ENCODE data around the gene COL13A1.

DNA sequence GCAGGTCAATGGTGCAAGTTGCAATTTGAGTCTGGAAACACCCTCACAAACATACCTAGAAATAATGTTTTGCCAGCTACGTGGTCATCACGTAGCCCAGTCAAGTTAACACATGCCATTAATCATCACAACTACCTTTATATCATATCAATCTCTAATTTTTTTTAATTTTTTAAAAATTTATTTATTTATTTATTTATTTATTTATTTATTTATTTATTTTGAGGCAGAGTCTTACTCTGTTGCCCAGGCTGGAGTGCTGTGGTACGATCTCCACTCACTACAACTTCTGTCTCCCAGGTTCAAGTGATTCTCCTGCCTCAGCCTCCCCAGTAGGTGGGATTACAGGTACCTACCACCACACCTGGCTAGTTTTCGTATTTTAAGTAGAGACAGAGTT, 198.6 kb downstream of the COL13A1 start:
- TF ChIP-seq, protein P1, sequence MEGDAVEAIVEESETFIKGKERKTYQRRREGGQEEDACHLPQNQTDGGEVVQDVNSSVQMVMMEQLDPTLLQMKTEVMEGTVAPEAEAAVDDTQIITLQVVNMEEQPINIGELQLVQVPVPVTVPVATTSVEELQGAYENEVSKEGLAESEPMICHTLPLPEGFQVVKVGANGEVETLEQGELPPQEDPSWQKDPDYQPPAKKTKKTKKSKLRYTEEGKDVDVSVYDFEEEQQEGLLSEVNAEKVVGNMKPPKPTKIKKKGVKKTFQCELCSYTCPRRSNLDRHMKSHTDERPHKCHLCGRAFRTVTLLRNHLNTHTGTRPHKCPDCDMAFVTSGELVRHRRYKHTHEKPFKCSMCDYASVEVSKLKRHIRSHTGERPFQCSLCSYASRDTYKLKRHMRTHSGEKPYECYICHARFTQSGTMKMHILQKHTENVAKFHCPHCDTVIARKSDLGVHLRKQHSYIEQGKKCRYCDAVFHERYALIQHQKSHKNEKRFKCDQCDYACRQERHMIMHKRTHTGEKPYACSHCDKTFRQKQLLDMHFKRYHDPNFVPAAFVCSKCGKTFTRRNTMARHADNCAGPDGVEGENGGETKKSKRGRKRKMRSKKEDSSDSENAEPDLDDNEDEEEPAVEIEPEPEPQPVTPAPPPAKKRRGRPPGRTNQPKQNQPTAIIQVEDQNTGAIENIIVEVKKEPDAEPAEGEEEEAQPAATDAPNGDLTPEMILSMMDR (IDR thresholded peaks at IDR 0.05; ENCODE audit: control extremely low read depth in 1 of 3, insufficient read depth in 1 of 3, low read depth in 1 of 3, low read length in 3 of 3): no peak
- TF ChIP-seq POLR2A (IDR thresholded peaks at IDR 0.05; ENCODE audit: control extremely low read depth in 1 of 2, low read depth in 2 of 2, low read length in 2 of 2) (no peak), SUZ12 (IDR thresholded peaks at IDR 0.05; ENCODE audit: low read length) (no peak)

Measured in H1 (cell line).